ENCODE data around the gene TRRAP. TPM values are rescaled to one million over a fixed set of nuclear protein-coding genes. Genes with fewer than 3 reads are reported as not detected.

The TRRAP gene
- total RNA-seq, 1 donor, result 20.3 TPM

GRCh38 chr7:98968621-98969020 lies 90.3 kb downstream of the TRRAP start:
- no peak overlapping the region for H3K4me3 ChIP-seq (ENCODE audit: low read depth, low read length)
- no peak for DNase-seq (ENCODE audit: low read depth)
- TF ChIP-seq CTCF (IDR thresholded peaks at IDR 0.05; ENCODE audit: insufficient read depth, low read depth, low read length), result no peak

- no peak for DNase-seq (ENCODE audit: low read depth)
- no peak for TF ChIP-seq CTCF (IDR thresholded peaks at IDR 0.05; ENCODE audit: insufficient read depth, low read depth, low read length)
- no peak overlapping the region for H3K4me3 ChIP-seq (ENCODE audit: low read depth, low read length)
Observed at GRCh38 chr7:98969386-98969785, 91.1 kb downstream of the TRRAP start.

- TF ChIP-seq CTCF (IDR thresholded peaks at IDR 0.05; ENCODE audit: insufficient read depth, low read depth, low read length), result no peak
- no peak for DNase-seq (ENCODE audit: low read depth)
- H3K4me3 ChIP-seq (ENCODE audit: low read depth, low read length), result no peak overlapping the region
Observed at GRCh38 chr7:98970016-98970615, 91.8 kb downstream of the TRRAP start.

- TF ChIP-seq CTCF (IDR thresholded peaks at IDR 0.05; ENCODE audit: insufficient read depth, low read depth, low read length), result no peak
- DNase-seq (ENCODE audit: low read depth), result no peak
- no peak overlapping the region for H3K4me3 ChIP-seq (ENCODE audit: low read depth, low read length)
Observed at GRCh38 chr7:98970805-98971204, 92.5 kb downstream of the TRRAP start.

GRCh38 chr7:98974205-98974604 lies 95.9 kb downstream of the TRRAP start:
- no peak overlapping the region for H3K4me3 ChIP-seq (ENCODE audit: low read depth, low read length)
- no peak for TF ChIP-seq CTCF (IDR thresholded peaks at IDR 0.05; ENCODE audit: insufficient read depth, low read depth, low read length)
- DNase-seq (ENCODE audit: low read depth), result no peak

GRCh38 chr7:98974906-98975816 lies 96.8 kb downstream of the TRRAP start:
- no peak for TF ChIP-seq CTCF (IDR thresholded peaks at IDR 0.05; ENCODE audit: insufficient read depth, low read depth, low read length)
- DNase-seq (ENCODE audit: low read depth), result no peak
- no peak overlapping the region for H3K4me3 ChIP-seq (ENCODE audit: low read depth, low read length)

Data from fibroblast of villous mesenchyme (primary cell).